Esophagus muscularis mucosa (tissue), 3 donors: ENCODE measurements around the gene SDS.

Experiments
- CTCF ChIP-seq, 3 experiments: fragments of 200-600 bp in 2 of 3; fragments of 450-650 bp in 1 of 3; sonication (generic) in 2 of 3; IDR thresholded peaks; one replicate each; pipeline ENCODE4 v1.5.1; 2017 to 2019; ENCODE audit warnings: antibody characterized with exemption in 3 of 3, mild to moderate bottlenecking in 2 of 3, moderate library complexity in 1 of 3
- POLR2AphosphoS5 ChIP-seq, 2 donors: sonication (generic); formaldehyde crosslinking; IDR thresholded peaks; one replicate each; pipeline ENCODE4 v1.6.1; 2017; ENCODE audit warnings: antibody characterized with exemption in 2 of 2

- TF ChIP-seq POLR2AphosphoS5 (IDR thresholded peaks at IDR 0.05) (no peak), CTCF (IDR thresholded peaks at IDR 0.05) (no peak)
Observed at GRCh38 chr12:113407931-113408600, 4.4 kb upstream of the SDS start.
